T-cell (primary cell): ENCODE measurements around the gene MRAS. TPM values are rescaled to one million over a fixed set of nuclear protein-coding genes. Genes with fewer than 3 reads are reported as not detected.

Source experiments
- ATAC-seq, 4 experiments: fragments of 200-7000 bp in 3 of 4; fragments of 150-1000 bp in 1 of 4; cut with Tn5 transposase; replicated peaks in 1 of 4; 1 replicate in 3 of 4; 2 replicates in 1 of 4; pipeline ENCODE4 v1.10.0; 2021; ENCODE audit warnings: moderate library complexity in 3 of 4, mild to moderate bottlenecking in 2 of 4, moderate number of reproducible peaks in 1 of 4
- CTCF ChIA-PET, 2 donors: fragments of 300-600 bp; sonication (Branson Sonifier 250); formaldehyde crosslinking; loops; one replicate each; lab custom pipeline; 2022; ENCODE audit warnings: antibody characterized with exemption in 2 of 2; lab: Charles Lee
- POLR2A ChIA-PET, 2 donors: fragments of 300-600 bp; sonication (Branson Sonifier 250); formaldehyde crosslinking; loops; one replicate each; lab custom pipeline; 2022; ENCODE audit warnings: antibody characterized with exemption in 2 of 2; lab: Charles Lee
- DNase-seq, 35 experiments: peaks; one replicate each; pipeline versions ENCODE4 v3.0.0 to v3.0.0-alpha.2; 2013 to 2023
- H3K27ac ChIP-seq: one replicate; pipeline ENCODE4 v1.5.1; 2013; ENCODE audit warnings: low read length
- H3K27me3 ChIP-seq, 2 experiments: replicated peaks in 1 of 2; 1 replicate in 1 of 2; 2 replicates in 1 of 2; pipeline versions ENCODE4 v1.6.1 to v1.7.0; 2013; ENCODE audit warnings: low read length in 1 of 2, mixed read lengths in 1 of 2; ENCODE audit not compliant: control insufficient read depth in 2 of 2, insufficient read depth in 2 of 2; ENCODE audit errors: extremely low read depth in 1 of 2
- H3K36me3 ChIP-seq, 2 donors: 1 replicate in 1 of 2; 2 replicates in 1 of 2; pipeline versions ENCODE4 v1.6.1 to v1.7.0; 2013; ENCODE audit warnings: low read length in 1 of 2; ENCODE audit not compliant: control insufficient read depth in 2 of 2, insufficient read depth in 1 of 2; ENCODE audit errors: extremely low read depth in 1 of 2
- H3K4me1 ChIP-seq, 2 experiments: 1 replicate in 1 of 2; 2 replicates in 1 of 2; pipeline versions ENCODE4 v1.6.1 to v1.7.0; 2013; ENCODE audit warnings: low read length in 2 of 2, mixed read lengths in 1 of 2; ENCODE audit not compliant: insufficient read depth in 2 of 2, control insufficient read depth in 1 of 2; ENCODE audit errors: extremely low read depth in 1 of 2
- H3K4me3 ChIP-seq, 2 donors: 1 replicate in 1 of 2; 2 replicates in 1 of 2; pipeline versions ENCODE4 v1.5.1 to v1.7.0; 2013; ENCODE audit warnings: mild to moderate bottlenecking in 2 of 2, low read length in 1 of 2, moderate library complexity in 1 of 2; ENCODE audit not compliant: control insufficient read depth in 1 of 2; ENCODE audit errors: extremely low read depth in 1 of 2
- H3K9me3 ChIP-seq: 2 replicates; pipeline ENCODE4 v1.7.0; 2013
- H3K27ac Mint-ChIP-seq, 2 donors: one replicate each; pipeline ENCODE4 v1.8.0; 2020 to 2021; ENCODE audit warnings: mild to moderate bottlenecking in 2 of 2, mixed read lengths in 2 of 2
- H3K27me3 Mint-ChIP-seq, 2 donors: one replicate each; pipeline ENCODE4 v1.8.0; 2021 to 2022; ENCODE audit warnings: mixed read lengths in 2 of 2
- H3K36me3 Mint-ChIP-seq: one replicate; pipeline ENCODE4 v1.8.0; 2021; ENCODE audit warnings: mixed read lengths
- H3K4me1 Mint-ChIP-seq, 3 donors: one replicate each; pipeline ENCODE4 v1.8.0; 2020 to 2022; ENCODE audit warnings: mixed read lengths in 3 of 3, mild to moderate bottlenecking in 1 of 3
- H3K4me3 Mint-ChIP-seq, 3 donors: one replicate each; pipeline ENCODE4 v1.8.0; 2020 to 2022; ENCODE audit warnings: mild to moderate bottlenecking in 3 of 3, mixed read lengths in 3 of 3, moderate library complexity in 3 of 3
- H3K9me3 Mint-ChIP-seq, 3 donors: one replicate each; pipeline ENCODE4 v1.8.0; 2020 to 2022; ENCODE audit warnings: mixed read lengths in 3 of 3
- WGBS: methylation state at CpG from one replicate; pipeline ENCODE4 v1.1.5; 2013; ENCODE audit warnings: missing lambda C conversion rate; ENCODE audit not compliant: insufficient coverage; 5-methylcytosine and 5-hydroxymethylcytosine counted together
- total RNA-seq, 35 experiments: library from RNA in 6 of 35; stranded (reverse) in 6 of 35; fragments of 120-200 nt in 1 of 35; gene quantifications; one replicate each; pipeline versions ENCODE4 v1.2.1 to v1.2.4 and lab custom pipeline; 2013 to 2026

MRAS gene
- total RNA-seq, 5 donors from 2014 or later (not counting 1 experiment from before 2014, with no cell fraction given): 0.28 to 0.49 (median 0.42) TPM; not detected in 1

DNA sequence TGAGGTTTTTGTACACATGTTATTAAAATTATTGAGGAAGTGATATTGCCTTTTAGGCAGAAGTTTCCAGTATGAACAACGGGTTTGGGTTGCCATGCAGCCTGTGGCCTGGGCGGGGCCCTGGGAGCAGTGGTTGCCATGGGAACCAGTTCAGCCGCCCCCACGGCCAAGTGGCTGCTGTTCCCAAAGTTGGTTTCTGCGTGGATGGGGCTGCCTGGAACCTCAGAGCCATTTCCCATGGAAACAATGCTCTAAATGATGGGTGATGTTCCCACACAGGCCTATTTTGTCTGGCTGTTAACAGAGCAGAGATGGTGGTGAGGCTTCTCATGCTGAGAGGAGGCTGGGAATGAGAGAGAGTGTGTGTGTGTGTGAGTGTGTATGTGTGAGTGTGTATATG lies 19.5 kb downstream of the MRAS start:
- H3K36me3 Mint-ChIP-seq: no peaks in the 10 kb centered on the region
- H3K4me1 Mint-ChIP-seq: peaks cover 0 to 4% (median 0%) of the 10 kb centered on the region in 3 donors
- peaks cover 23 to 26% of the 10 kb centered on the region in 2 donors for H3K27me3 Mint-ChIP-seq
- no peaks in the 10 kb centered on the region for H3K9me3 Mint-ChIP-seq
- Histone ChIP-seq H3K4me1 (no peaks in the 10 kb centered on the region), H3K27me3 (peaks cover 0 to 20% of the 10 kb centered on the region in 2 experiments), H3K4me3 (no peak overlapping the region), H3K36me3 (no peaks in the 10 kb centered on the region), H3K27ac (no peak overlapping the region), H3K9me3 (no peaks in the 10 kb centered on the region)
- 74% methylated on average over 4 of the region's 5 CpGs for WGBS
- ChIA-PET CTCF (interaction anchor here in 1 of 2 donors (0.6 kb wide), 1 partner anchor 1965 kb away, joined by 3 read pairs; no protein-coding TSS in a partner anchor), POLR2A (no interaction called here)
- H3K4me3 Mint-ChIP-seq: no peak overlapping the region
- ATAC-seq (no peak), DNase-seq (peak in 1 of 35 experiments; percentile 26)
- no peak overlapping the region for H3K27ac Mint-ChIP-seq

DNA sequence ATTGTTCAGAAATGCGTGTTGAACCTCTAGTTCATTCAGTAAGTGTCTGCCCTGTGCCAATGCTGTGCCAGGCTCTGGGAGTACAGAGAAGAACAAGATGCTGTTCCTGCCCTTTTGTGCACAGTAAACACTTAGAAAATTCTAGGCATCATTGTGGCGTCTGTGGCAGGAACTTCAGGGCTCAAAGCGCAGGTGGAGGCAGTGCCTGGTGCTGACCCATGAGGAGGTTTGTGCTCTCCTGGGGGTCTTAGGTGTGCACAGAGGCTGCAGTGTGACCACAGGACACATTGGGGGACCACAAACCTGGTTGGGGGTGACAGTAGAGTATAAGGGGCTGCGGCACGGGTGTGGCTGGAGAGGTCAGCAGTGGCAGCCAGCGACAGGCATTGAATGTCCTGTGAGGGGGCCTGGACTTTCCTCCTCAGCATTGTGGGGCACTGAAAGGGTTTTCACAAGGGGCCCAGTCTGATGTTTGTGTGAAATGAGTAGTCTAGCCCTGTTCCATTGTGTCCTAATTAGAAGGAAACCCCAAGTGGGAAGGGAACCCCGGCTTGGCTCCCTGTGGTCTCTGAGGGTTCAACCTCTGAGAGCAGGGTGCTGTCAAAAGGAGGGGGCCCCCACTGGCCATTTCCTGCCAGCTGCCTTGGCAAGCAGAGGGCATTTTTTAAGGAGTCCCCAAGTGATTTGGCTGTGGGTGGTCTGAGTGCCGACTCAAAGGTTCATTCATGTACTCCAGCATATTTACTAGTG lies 20.9 kb downstream of the MRAS start:
- POLR2A ChIA-PET: no interaction called here
- no peak for ATAC-seq

DNA sequence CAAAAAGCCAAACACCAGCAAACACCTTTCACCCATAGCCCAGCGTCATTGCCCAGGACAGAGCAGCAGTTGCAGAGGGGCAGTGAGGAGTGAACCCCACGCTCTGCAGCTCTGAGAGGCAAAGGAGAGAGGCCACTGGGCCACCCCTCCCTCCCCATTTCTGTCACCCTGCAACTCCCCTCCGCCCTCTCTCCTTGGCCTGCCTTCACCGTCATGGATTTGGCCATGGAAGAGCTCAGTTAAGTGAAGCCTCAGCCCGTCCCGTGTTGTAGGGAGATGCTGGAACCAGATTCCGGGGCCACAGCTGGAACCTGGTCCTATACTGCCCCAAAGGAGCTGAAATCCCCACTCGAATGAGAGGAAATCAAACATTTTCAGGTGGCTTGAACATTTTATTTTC lies 21.9 kb downstream of the MRAS start:
- Histone ChIP-seq H3K27me3 (peaks cover 0 to 14% of the 10 kb centered on the region in 2 experiments), H3K9me3 (no peaks in the 10 kb centered on the region), H3K4me3 (no peak overlapping the region), H3K36me3 (no peaks in the 10 kb centered on the region), H3K4me1 (no peaks in the 10 kb centered on the region), H3K27ac (no peak overlapping the region)
- H3K9me3 Mint-ChIP-seq: no peaks in the 10 kb centered on the region
- no peaks in the 10 kb centered on the region for H3K36me3 Mint-ChIP-seq
- POLR2A ChIA-PET: no interaction called here
- H3K4me1 Mint-ChIP-seq: peaks cover 0 to 4% (median 0%) of the 10 kb centered on the region in 3 donors
- CTCF ChIA-PET: interaction anchor here in 1 of 2 donors (0.5 kb wide), 1 partner anchor 519 kb away, joined by 3 read pairs; no protein-coding TSS in a partner anchor
- ATAC-seq: no peak
- H3K27me3 Mint-ChIP-seq: peaks cover 19 to 26% of the 10 kb centered on the region in 2 donors
- no peak overlapping the region for H3K27ac Mint-ChIP-seq
- H3K4me3 Mint-ChIP-seq: no peak overlapping the region
- WGBS: 97% methylated on average over 6 of the region's 8 CpGs
- no peak for DNase-seq

More for the DNA sequence above, 20.9 kb downstream of the MRAS start:
- H3K4me3 ChIP-seq: no peak overlapping the region
- DNase-seq: no peak
- no peak overlapping the region for H3K27ac Mint-ChIP-seq
- no peaks in the 10 kb centered on the region for H3K36me3 Mint-ChIP-seq
- H3K36me3 ChIP-seq: no peaks in the 10 kb centered on the region
- peaks cover 0 to 14% of the 10 kb centered on the region in 2 experiments for H3K27me3 ChIP-seq
- H3K9me3 ChIP-seq: no peaks in the 10 kb centered on the region
- peaks cover 25 to 29% of the 10 kb centered on the region in 2 donors for H3K27me3 Mint-ChIP-seq
- CTCF ChIA-PET: no interaction called here
- no peak overlapping the region for H3K4me3 Mint-ChIP-seq
- H3K27ac ChIP-seq: no peak overlapping the region
- no peaks in the 10 kb centered on the region for H3K9me3 Mint-ChIP-seq
- no peaks in the 10 kb centered on the region for H3K4me1 ChIP-seq
- WGBS: 89% methylated on average over 6 of the region's 8 CpGs
- H3K4me1 Mint-ChIP-seq: peaks cover 0 to 4% (median 0%) of the 10 kb centered on the region in 3 donors

DNA sequence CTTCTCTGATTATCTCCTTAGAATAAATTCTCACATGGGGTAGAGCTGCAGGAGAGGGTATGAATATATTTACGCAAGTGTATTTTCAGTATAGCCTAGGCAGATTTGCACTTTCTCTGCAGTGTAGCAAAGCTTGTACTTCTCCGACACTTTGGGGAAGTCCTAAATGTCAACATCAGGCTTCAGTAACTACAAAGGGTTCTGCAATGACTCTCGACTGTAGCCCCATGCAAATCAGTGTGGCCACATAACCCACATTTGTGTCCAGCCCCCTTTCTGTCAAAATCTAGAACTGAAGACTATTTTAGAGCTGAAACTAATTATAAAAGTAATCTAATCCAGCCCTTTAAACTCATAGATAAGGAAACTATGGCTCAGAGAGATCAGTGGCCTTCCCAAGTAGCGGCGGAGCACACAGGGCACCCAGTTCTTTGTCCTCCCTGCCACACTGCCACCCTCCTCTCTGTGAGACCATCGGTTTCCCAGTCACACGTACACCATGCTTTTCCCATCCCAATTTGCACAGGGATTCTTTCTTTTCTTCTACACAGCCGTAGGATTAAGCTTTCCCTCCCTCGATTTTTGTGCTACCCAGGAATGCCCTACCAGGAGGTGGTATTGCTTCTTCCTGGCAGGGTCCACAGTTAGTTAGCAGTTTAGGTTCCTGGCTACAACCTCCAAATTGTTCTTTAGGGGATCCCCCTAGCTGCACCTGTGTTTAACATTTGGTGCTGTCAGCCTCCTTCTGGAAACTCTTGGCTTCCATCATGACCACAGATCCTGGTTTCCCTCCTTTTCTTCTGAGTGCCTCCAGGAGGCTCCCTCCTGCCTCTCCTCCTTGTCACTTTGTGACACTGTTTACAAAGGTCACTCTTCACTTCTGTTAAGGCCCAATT lies 22.9 kb downstream of the MRAS start:
- H3K9me3 ChIP-seq: no peaks in the 10 kb centered on the region
- ATAC-seq (no peak), DNase-seq (no peak)
- H3K36me3 ChIP-seq: no peaks in the 10 kb centered on the region
- Mint-ChIP-seq H3K36me3 (no peaks in the 10 kb centered on the region), H3K27me3 (peaks cover 14 to 26% of the 10 kb centered on the region in 2 donors), H3K9me3 (no peaks in the 10 kb centered on the region), H3K4me3 (no peak overlapping the region), H3K4me1 (peaks cover 0 to 4% (median 0%) of the 10 kb centered on the region in 3 donors), H3K27ac (no peak overlapping the region)
- no peak overlapping the region for H3K4me3 ChIP-seq
- ChIA-PET CTCF (interaction anchor here in 1 of 2 donors (0.6 kb wide), 1 partner anchor 30 kb away, joined by 4 read pairs; no protein-coding TSS in a partner anchor), POLR2A (interaction anchor here in 1 of 2 donors (0.6 kb wide), 1 partner anchor 913 kb away, joined by 8 read pairs; no protein-coding TSS in a partner anchor)
- no peaks in the 10 kb centered on the region for H3K4me1 ChIP-seq
- 75% methylated on average over 5 of the region's 9 CpGs for WGBS
- no peak overlapping the region for H3K27ac ChIP-seq
- H3K27me3 ChIP-seq: peaks cover 0 to 14% of the 10 kb centered on the region in 2 experiments

DNA sequence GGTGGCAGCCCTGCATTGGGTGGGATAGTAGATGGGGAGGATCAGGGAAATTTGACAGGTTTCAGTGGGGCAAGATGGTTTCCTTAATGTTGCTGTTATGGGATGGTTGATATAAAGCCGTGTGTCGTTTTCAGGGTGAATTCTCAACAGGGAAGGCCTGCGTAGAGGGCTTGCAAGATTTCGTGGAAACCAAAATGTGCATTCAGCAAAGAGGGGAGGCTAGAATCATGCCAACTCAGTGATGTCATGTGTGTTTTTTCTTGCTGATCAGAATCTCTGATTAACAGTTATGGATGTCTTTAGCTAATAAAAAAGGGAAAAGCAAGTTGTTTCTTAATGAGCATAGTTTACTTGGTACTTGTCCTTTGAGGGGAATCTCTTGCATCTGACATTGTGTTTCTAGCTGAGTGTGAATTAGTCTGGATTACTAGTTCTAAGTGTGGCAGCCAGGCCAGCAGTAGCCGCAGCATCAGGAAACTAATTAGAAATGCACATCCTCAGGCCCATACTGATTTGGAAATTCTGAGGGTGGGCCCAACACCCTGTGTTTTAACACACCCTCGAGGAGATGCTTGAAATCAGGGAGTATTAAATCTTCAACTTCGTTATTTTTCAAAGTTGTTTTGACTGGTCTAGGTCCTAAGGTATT lies 24.8 kb downstream of the MRAS start:
- H3K4me1 Mint-ChIP-seq: no peaks in the 10 kb centered on the region
- no peak for ATAC-seq
- H3K4me3 Mint-ChIP-seq: no peak overlapping the region
- CTCF ChIA-PET: no interaction called here
- POLR2A ChIA-PET: no interaction called here
- H3K36me3 Mint-ChIP-seq: no peaks in the 10 kb centered on the region
- H3K9me3 ChIP-seq: no peaks in the 10 kb centered on the region
- H3K27me3 Mint-ChIP-seq: peaks cover 14 to 26% of the 10 kb centered on the region in 2 donors
- 95% methylated on average over 4 of the region's 7 CpGs for WGBS
- H3K9me3 Mint-ChIP-seq: no peaks in the 10 kb centered on the region
- no peak overlapping the region for H3K4me3 ChIP-seq
- DNase-seq: no peak
- H3K27ac Mint-ChIP-seq: no peak overlapping the region
- H3K27me3 ChIP-seq: peaks cover 0 to 10% of the 10 kb centered on the region in 2 experiments
- H3K4me1 ChIP-seq: no peaks in the 10 kb centered on the region
- H3K36me3 ChIP-seq: no peaks in the 10 kb centered on the region
- no peak overlapping the region for H3K27ac ChIP-seq

DNA sequence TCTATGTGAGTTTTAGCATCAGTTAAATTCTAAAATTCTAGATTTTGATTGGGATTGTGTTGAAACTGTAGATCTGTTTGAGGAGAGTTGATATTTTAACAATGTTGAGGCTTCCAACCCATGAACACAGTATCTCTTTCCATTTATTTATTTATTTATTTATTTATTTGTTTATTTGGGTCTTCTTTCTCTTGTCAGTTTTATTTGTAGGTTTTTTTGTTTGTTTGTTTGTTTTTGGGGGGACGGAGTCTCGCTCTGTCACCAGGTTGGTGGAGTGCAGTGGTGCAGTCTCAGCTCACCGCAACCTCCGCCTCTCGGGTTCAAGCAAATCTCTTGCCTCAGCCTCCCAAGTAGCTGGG lies 25.3 kb downstream of the MRAS start:
- H3K27me3 Mint-ChIP-seq: peaks cover 14 to 26% of the 10 kb centered on the region in 2 donors
- ATAC-seq: no peak
- Histone ChIP-seq H3K27me3 (peaks cover 0 to 10% of the 10 kb centered on the region in 2 experiments), H3K4me1 (no peaks in the 10 kb centered on the region), H3K4me3 (no peak overlapping the region), H3K36me3 (no peaks in the 10 kb centered on the region), H3K9me3 (no peaks in the 10 kb centered on the region), H3K27ac (no peak overlapping the region)
- DNase-seq: no peak
- no peaks in the 10 kb centered on the region for H3K4me1 Mint-ChIP-seq
- CTCF ChIA-PET: no interaction called here
- no peaks in the 10 kb centered on the region for H3K36me3 Mint-ChIP-seq
- POLR2A ChIA-PET: no interaction called here
- H3K9me3 Mint-ChIP-seq: no peaks in the 10 kb centered on the region
- H3K27ac Mint-ChIP-seq: no peak overlapping the region
- WGBS: no CpG with 5 or more reads among the region's 5 CpGs
- no peak overlapping the region for H3K4me3 Mint-ChIP-seq
